GM12878 (cell line): ENCODE data around the gene THOC5. TPM values are rescaled to one million over a fixed set of nuclear protein-coding genes. Genes with fewer than 3 reads are reported as not detected.

ENCODE experiments used
- ATAC-seq: fragments of 200-7000 bp; cut with Tn5 transposase; 3 replicates; pipeline ENCODE4 v1.9.1; 2020; ENCODE audit warnings: mild to moderate bottlenecking, moderate library complexity
- BruUV-seq: library from RNA; stranded (reverse); fragments of 400-500 nt; replicated peaks from 2 replicates; lab custom pipeline; 2021; lab: Mats Ljungman, UMichigan
- CTCF ChIA-PET: fragments of 300-600 bp; sonication (Branson Sonifier 250); formaldehyde crosslinking; extraction: SDS; loops from one replicate; lab custom pipeline; 2021; ENCODE audit warnings: inconsistent platforms; lab: Yijun Ruan, JAX
- POLR2A ChIA-PET: fragments of 350-600 bp; formaldehyde crosslinking; extraction: SDS; loops from one replicate; lab custom pipeline; 2021; ENCODE audit warnings: inconsistent platforms; lab: Charles Lee
- RAD21 ChIA-PET: fragments of 300-600 bp; sonication (Branson Sonifier 250); formaldehyde crosslinking; loops from one replicate; lab custom pipeline; 2023; ENCODE audit warnings: antibody characterized with exemption; ENCODE audit not compliant: unreplicated experiment; lab: Charles Lee
- SMC1A ChIA-PET: fragments of 300-600 bp; sonication (Branson Sonifier 250); formaldehyde crosslinking; loops from one replicate; lab custom pipeline; 2023; ENCODE audit not compliant: unreplicated experiment, uncharacterized antibody; lab: Charles Lee
- DNase-seq: peaks from one replicate; pipeline ENCODE4 v3.0.0-alpha.2; 2011; ENCODE audit warnings: low read depth, low spot score
- FAIRE-seq: peaks from 3 replicates; lab custom pipeline; 2011; peaks lifted over from hg19 to GRCh38; lab: Jason Lieb, UNC
- H2AFZ ChIP-seq: 2 replicates; pipeline ENCODE4 v1.6.0; 2011; ENCODE audit warnings: low read depth, low read length, control low read depth; ENCODE audit not compliant: control insufficient read depth
- H3K27ac ChIP-seq: 2 replicates; pipeline ENCODE4 v1.5.1; 2011; ENCODE audit warnings: control low read depth; ENCODE audit not compliant: control insufficient read depth, insufficient read depth
- H3K27me3 ChIP-seq, 2 experiments: replicated peaks in 1 of 2; 2 replicates each; pipeline versions ENCODE4 v1.6.0 to v1.6.1; 2011; ENCODE audit warnings: low read length in 1 of 2; ENCODE audit not compliant: control insufficient read depth in 2 of 2, insufficient read depth in 2 of 2
- H3K36me3 ChIP-seq, 2 experiments: 2 replicates each; pipeline ENCODE4 v1.5.1; 2011; ENCODE audit warnings: low read length in 1 of 2; ENCODE audit not compliant: control insufficient read depth in 2 of 2, insufficient read depth in 2 of 2
- H3K4me1 ChIP-seq: 2 replicates; pipeline ENCODE4 v1.6.1; 2011; ENCODE audit warnings: mild to moderate bottlenecking, low read length, moderate library complexity, mixed read lengths; ENCODE audit not compliant: control insufficient read depth, insufficient read depth
- H3K4me2 ChIP-seq: 2 replicates; pipeline ENCODE4 v1.6.0; 2011; ENCODE audit warnings: control low read depth; ENCODE audit not compliant: control insufficient read depth, insufficient read depth
- H3K4me3 ChIP-seq: fragments of 200-600 bp; sonication (generic); 2 replicates; pipeline ENCODE4 v1.5.1; 2016
- H3K79me2 ChIP-seq: 2 replicates; pipeline ENCODE4 v1.6.0; 2011; ENCODE audit warnings: low read length; ENCODE audit not compliant: control insufficient read depth, insufficient read depth
- H3K9ac ChIP-seq: 2 replicates; pipeline ENCODE4 v1.8.0; 2011; ENCODE audit warnings: low read length, control low read depth, mixed read lengths; ENCODE audit not compliant: control insufficient read depth, insufficient read depth
- H3K9me3 ChIP-seq: replicated peaks from 3 replicates; pipeline ENCODE4 v1.5.1; 2011; ENCODE audit warnings: mild to moderate bottlenecking, low read length; ENCODE audit not compliant: control insufficient read depth, insufficient read depth
- H4K20me1 ChIP-seq: 2 replicates; pipeline ENCODE4 v1.6.0; 2011; ENCODE audit not compliant: control insufficient read depth, insufficient read depth
- ATF7 ChIP-seq: fragments of 450-650 bp; IDR thresholded peaks from 2 replicates; pipeline ENCODE4 v1.6.1; 2016; ENCODE audit warnings: low read depth, mild to moderate bottlenecking
- BCLAF1 ChIP-seq: fragments of 450-650 bp; IDR thresholded peaks from 2 replicates; pipeline ENCODE4 v1.6.1; 2017; ENCODE audit warnings: antibody characterized with exemption, mild to moderate bottlenecking, moderate library complexity
- CTCF ChIP-seq, 3 experiments: IDR thresholded peaks in 2 of 3; conservative IDR thresholded peaks in 1 of 3; 2 replicates each; pipeline ENCODE4 v1.5.1; 2011; ENCODE audit warnings: low read depth in 3 of 3, low read length in 3 of 3, mild to moderate bottlenecking in 3 of 3, control low read depth in 2 of 3, moderate library complexity in 2 of 3, inconsistent platforms in 1 of 3, mixed read lengths in 1 of 3; ENCODE audit not compliant: control insufficient read depth in 2 of 3, insufficient read depth in 1 of 3; ENCODE audit errors: extremely low read depth in 1 of 3
- ESRRA ChIP-seq: IDR thresholded peaks from 2 replicates; pipeline ENCODE4 v1.6.1; 2012; ENCODE audit warnings: mild to moderate bottlenecking, low read length, improper control_type of control experiment
- MAX ChIP-seq: IDR thresholded peaks from 2 replicates; pipeline ENCODE4 v1.6.1; 2012; ENCODE audit warnings: low read depth, low read length, improper control_type of control experiment
- MEF2B ChIP-seq: fragments of 450-650 bp; IDR thresholded peaks from 2 replicates; pipeline ENCODE4 v1.6.1; 2018; ENCODE audit warnings: mild to moderate bottlenecking, moderate library complexity; ENCODE audit not compliant: partially characterized antibody, poor library complexity, severe bottlenecking
- RFX5 ChIP-seq: IDR thresholded peaks from 2 replicates; pipeline ENCODE4 v1.6.1; 2011; ENCODE audit warnings: low read depth, low read length, improper control_type of control experiment
- SPI1 ChIP-seq: IDR thresholded peaks from 2 replicates; pipeline ENCODE4 v1.6.1; 2011; ENCODE audit warnings: low read depth, mild to moderate bottlenecking, low read length, moderate library complexity, borderline replicate concordance; ENCODE audit not compliant: insufficient read depth
- SREBF2 ChIP-seq: IDR thresholded peaks from 2 replicates; pipeline ENCODE4 v1.6.1; 2012; ENCODE audit warnings: mild to moderate bottlenecking, low read length
- SUPT20H ChIP-seq: IDR thresholded peaks from 2 replicates; pipeline ENCODE4 v1.6.1; 2011; ENCODE audit warnings: low read depth, mild to moderate bottlenecking, low read length, moderate library complexity, borderline replicate concordance; ENCODE audit not compliant: control insufficient read depth
- WGBS: methylation state at CpG from one replicate; pipeline ENCODE4 v1.1.6; 2016; ENCODE audit warnings: low lambda C conversion rate; ENCODE audit not compliant: insufficient replicate concordance, insufficient coverage; ENCODE audit errors: missing lambda C conversion rate; 5-methylcytosine and 5-hydroxymethylcytosine counted together
- in situ Hi-C: fragments of 300-500 bp; cut with MboI; formaldehyde crosslinking; loops from 9 replicates; pipeline ENCODE4 v1.14.3; 2018; ENCODE audit warnings: mixed read lengths
- intact Hi-C: fragments of 100-400 bp; cut with micrococcal nuclease; formaldehyde crosslinking; loops from one replicate; pipeline ENCODE4 v1.14.2; 2022; ENCODE audit not compliant: unreplicated experiment
- polyA plus RNA-seq, 11 experiments: library from polyadenylated mRNA; depleted of rRNA in 4 of 11; unstranded in 6 of 11; stranded (reverse) in 5 of 11; fragments of >200 nt; fragmentation: Nextera tagmentation in 4 of 11; fragmentation: Illumina TruSeq in 1 of 11; extraction: Ambion mirVana in 4 of 11; extraction: Trizol in 1 of 11; gene quantifications; 1 replicate in 1 of 11; 2 replicates in 10 of 11; pipeline versions ENCODE4 v1.2.1 to v1.2.3, GENCODE V29; 2011 to 2016; ENCODE audit warnings: inconsistent platforms in 2 of 11, missing spikeins in 2 of 11, low read depth in 1 of 11
- total RNA-seq, 4 experiments: library from RNA; depleted of rRNA in 3 of 4; stranded (reverse); fragments of >200 nt in 3 of 4; fragmentation: Illumina TruSeq in 1 of 4; extraction: Trizol in 1 of 4; gene quantifications; 2 replicates each; pipeline versions ENCODE4 v1.2.1 to v1.2.3, GENCODE V29; 2013 to 2021

Gene THOC5
- total and polyA plus RNA-seq, 10 of the 15 experiments (the other 5 are each of a cell fraction or from before 2014, with no cell fraction given) = 20.9 to 44.9 (median 31.4) TPM

- no peak for TF ChIP-seq MEF2B
- TF ChIP-seq BCLAF1 = no peak
- TF ChIP-seq SPI1 = no peak
- TF ChIP-seq CTCF (IDR thresholded peaks at IDR 0.05 in 2 of 3, conservative IDR thresholded peaks at IDR 0.05 in 1 of 3; ENCODE audit: control insufficient read depth in 2 of 3, extremely low read depth in 1 of 3, insufficient read depth in 1 of 3, low read depth in 3 of 3, low read length in 3 of 3) = no peak
Measured at GRCh38 chr22:29463629-29464028, 89.9 kb downstream of the THOC5 start (continued).

- 59% methylated on average over 5 of the region's 5 CpGs for WGBS
Measured at GRCh38 chr22:29461263-29461662, 92.3 kb downstream of the THOC5 start.

More at GRCh38 chr22:29461263-29461662, 92.3 kb downstream of the THOC5 start:
- Histone ChIP-seq H3K9ac (no peak overlapping the region), H3K4me2 (no peak overlapping the region), H3K4me1 (no peaks in the 10 kb centered on the region), H3K27ac (no peak overlapping the region), H3K79me2 (no peaks in the 10 kb centered on the region), H4K20me1 (no peaks in the 10 kb centered on the region), H2AFZ (no peak overlapping the region), H3K4me3 (no peak overlapping the region), H3K27me3 (no peaks in the 10 kb centered on the region; a peak in 1 of 4 replicates), H3K9me3 (no peaks in the 10 kb centered on the region), H3K36me3 (no peaks in the 10 kb centered on the region)
- in situ Hi-C loops (no loop called here), intact Hi-C loops (no loop called here)
- no peak for ATAC-seq
- DNase-seq = no peak
- no peak for TF ChIP-seq MAX
- no peak for TF ChIP-seq SUPT20H
- no peak for TF ChIP-seq ESRRA
- TF ChIP-seq ATF7 = no peak
- no peak for TF ChIP-seq SREBF2
- no peak for TF ChIP-seq RFX5
- ChIA-PET RAD21 (interaction anchor here (0.8 kb wide), 1 partner anchor 14 kb away, joined by 3 read pairs; no protein-coding TSS in a partner anchor), SMC1A (no interaction called here), CTCF (no interaction called here), POLR2A (no interaction called here)
- no TSS peak for BruUV-seq
- FAIRE-seq = no peak
